Endothelial cell of umbilical vein (primary cell): ENCODE results near the gene RPH3AL. TPM values are rescaled to one million over a fixed set of nuclear protein-coding genes. Genes with fewer than 3 reads are reported as not detected.

Source experiments
- BruUV-seq: library from RNA; stranded (reverse); fragments of 400-500 nt; replicated peaks from 2 replicates; lab custom pipeline; 2021; lab: Mats Ljungman, UMichigan
- CTCF ChIA-PET: fragments of 300-600, 350-600 bp; sonication (Branson Sonifier 250); formaldehyde crosslinking; loops from one replicate; lab custom pipeline; 2021; ENCODE audit warnings: antibody characterized with exemption, inconsistent platforms; lab: Charles Lee
- POLR2A ChIA-PET: fragments of 300-600, 350-600 bp; sonication (Branson Sonifier 250); formaldehyde crosslinking; loops from one replicate; lab custom pipeline; 2021; ENCODE audit warnings: antibody characterized with exemption, inconsistent platforms; lab: Charles Lee
- DNase-seq: peaks from one replicate; pipeline ENCODE4 v3.0.0-alpha.2; 2011; ENCODE audit warnings: low read depth, low spot score
- FAIRE-seq: peaks from 2 replicates; lab custom pipeline; 2011; peaks lifted over from hg19 to GRCh38; lab: Jason Lieb, UNC
- H2AFZ ChIP-seq: 2 replicates; pipeline ENCODE4 v1.6.0; 2012; ENCODE audit warnings: low read depth, low read length, control low read depth, inconsistent platforms
- H3K27ac ChIP-seq: 2 replicates; pipeline ENCODE4 v1.5.1; 2011; ENCODE audit warnings: low read depth, mild to moderate bottlenecking, control low read depth, low read length, moderate library complexity; ENCODE audit not compliant: insufficient read depth
- H3K27me3 ChIP-seq, 2 experiments: 2 replicates each; pipeline versions ENCODE4 v1.6.0 to v1.6.1; 2011; ENCODE audit warnings: low read length in 2 of 2, mixed read lengths in 1 of 2; ENCODE audit not compliant: control insufficient read depth in 2 of 2, insufficient read depth in 2 of 2
- H3K36me3 ChIP-seq, 2 experiments: 2 replicates in 1 of 2; 3 replicates in 1 of 2; pipeline ENCODE4 v1.5.1; 2011; ENCODE audit warnings: low read length in 2 of 2, mild to moderate bottlenecking in 1 of 2, moderate library complexity in 1 of 2; ENCODE audit not compliant: control insufficient read depth in 2 of 2, insufficient read depth in 2 of 2; ENCODE audit errors: extremely low read depth in 1 of 2
- H3K4me1 ChIP-seq: 3 replicates; pipeline ENCODE4 v1.5.1; 2011; ENCODE audit warnings: mild to moderate bottlenecking, low read length; ENCODE audit not compliant: control insufficient read depth, insufficient read depth; ENCODE audit errors: extremely low read depth
- H3K4me2 ChIP-seq: 2 replicates; pipeline ENCODE4 v1.6.1; 2011; ENCODE audit warnings: low read length, control low read depth, mixed read lengths; ENCODE audit not compliant: insufficient read depth
- H3K4me3 ChIP-seq, 3 experiments: fragments of 200-600 bp in 1 of 3; sonication (generic), shearing (Covaris generic) in 1 of 3; replicated peaks in 1 of 3; 2 replicates each; pipeline ENCODE4 v1.5.1; 2011 to 2016; ENCODE audit warnings: control low read depth in 3 of 3, low read length in 3 of 3, mild to moderate bottlenecking in 2 of 3, inconsistent platforms in 1 of 3, low read depth in 1 of 3, moderate library complexity in 1 of 3; ENCODE audit not compliant: insufficient read depth in 1 of 3
- H3K79me2 ChIP-seq: 2 replicates; pipeline ENCODE4 v1.6.0; 2012; ENCODE audit warnings: low read length, inconsistent platforms; ENCODE audit not compliant: control insufficient read depth, insufficient read depth
- H3K9ac ChIP-seq: replicated peaks from 2 replicates; pipeline ENCODE3; 2011; ENCODE audit warnings: low read length, control low read depth; ENCODE audit not compliant: insufficient read depth; ENCODE audit errors: extremely low read depth
- H3K9me1 ChIP-seq: replicated peaks from 3 replicates; pipeline ENCODE4 v1.6.0; 2011; ENCODE audit warnings: mild to moderate bottlenecking, low read length; ENCODE audit not compliant: control insufficient read depth, insufficient read depth; ENCODE audit errors: extremely low read depth
- H3K9me3 ChIP-seq: replicated peaks from 2 replicates; pipeline ENCODE4 v1.5.1; 2012; ENCODE audit warnings: low read length, inconsistent platforms; ENCODE audit not compliant: control insufficient read depth, insufficient read depth
- H4K20me1 ChIP-seq: replicated peaks from 2 replicates; pipeline ENCODE3; 2011; ENCODE audit warnings: mild to moderate bottlenecking, low read length; ENCODE audit not compliant: control insufficient read depth, insufficient read depth; ENCODE audit errors: extremely low read depth
- EZH2 ChIP-seq: IDR thresholded peaks from 2 replicates; pipeline ENCODE4 v1.6.1; 2012; ENCODE audit warnings: borderline replicate concordance, low read depth, mild to moderate bottlenecking, moderate library complexity, low read length, inconsistent platforms; ENCODE audit not compliant: severe bottlenecking
- FOS ChIP-seq: IDR thresholded peaks from 2 replicates; pipeline ENCODE4 v1.6.1; 2011; ENCODE audit warnings: mild to moderate bottlenecking, low read length, moderate library complexity, borderline replicate concordance; ENCODE audit not compliant: insufficient read depth
- GATA2 ChIP-seq: IDR thresholded peaks from 2 replicates; pipeline ENCODE4 v1.7.0; 2011; ENCODE audit warnings: low read depth, mild to moderate bottlenecking, moderate library complexity, mixed read lengths, low read length; ENCODE audit not compliant: insufficient read length, insufficient read depth
- JUN ChIP-seq: IDR thresholded peaks from 2 replicates; pipeline ENCODE4 v1.6.1; 2011; ENCODE audit warnings: borderline replicate concordance, low read depth; ENCODE audit not compliant: insufficient read length, insufficient read depth
- MYC ChIP-seq: IDR thresholded peaks from one replicate; pipeline ENCODE4 v1.6.1; 2011; ENCODE audit warnings: mild to moderate bottlenecking, low read depth, low read length
- POLR2A ChIP-seq: IDR thresholded peaks from 2 replicates; pipeline ENCODE4 v1.6.1; 2012; ENCODE audit warnings: low read depth, mild to moderate bottlenecking, control low read depth, low read length
- POLR2AphosphoS5 ChIP-seq: IDR thresholded peaks from 2 replicates; pipeline ENCODE4 v1.6.1; 2012; ENCODE audit warnings: low read depth, mild to moderate bottlenecking, control low read depth, low read length, moderate library complexity; ENCODE audit not compliant: insufficient read depth
- dilution Hi-C: fragments of 300-500 bp; cut with MboI; formaldehyde crosslinking; loops from one replicate; pipeline ENCODE4 v1.15.0; 2019; ENCODE audit warnings: low sequenced_read_pairs; ENCODE audit not compliant: extremely low pct_ligation_motif_present
- intact Hi-C: fragments of 100-400 bp; cut with micrococcal nuclease; formaldehyde crosslinking; loops from one replicate; pipeline ENCODE4 v1.10.0; 2022
- polyA plus RNA-seq, 4 experiments: library from polyadenylated mRNA; depleted of rRNA in 3 of 4; stranded (reverse) in 3 of 4; unstranded in 1 of 4; fragments of >200 nt; gene quantifications; 2 replicates each; pipeline versions ENCODE4 v1.2.1 to v1.2.3, GENCODE V29; 2011 to 2012; ENCODE audit warnings: missing spikeins in 1 of 4
- total RNA-seq: library from RNA; stranded (reverse); gene quantifications from 2 replicates; pipeline ENCODE4 v1.2.3, GENCODE V29; 2021
- TF ChIP-seq, protein P1 (sequence below): IDR thresholded peaks from 2 replicates; pipeline ENCODE4 v1.6.1; 2011; ENCODE audit not compliant: insufficient read depth, insufficient read length
- TF ChIP-seq, protein P2 (sequence below), 2 donors: IDR thresholded peaks; 1 replicate in 1 of 2; 2 replicates in 1 of 2; pipeline ENCODE4 v1.5.1; 2011; ENCODE audit warnings: low read length in 2 of 2, mild to moderate bottlenecking in 2 of 2, moderate library complexity in 2 of 2, control low read depth in 1 of 2, inconsistent platforms in 1 of 2, low read depth in 1 of 2; ENCODE audit not compliant: insufficient read depth in 1 of 2; ENCODE audit errors: extremely low read depth in 1 of 2

RPH3AL gene
- total and polyA plus RNA-seq, 2 donors (not counting 3 experiments of a cell fraction or from before 2014, with no cell fraction given) = 4.1 to 7.0 TPM

DNA sequence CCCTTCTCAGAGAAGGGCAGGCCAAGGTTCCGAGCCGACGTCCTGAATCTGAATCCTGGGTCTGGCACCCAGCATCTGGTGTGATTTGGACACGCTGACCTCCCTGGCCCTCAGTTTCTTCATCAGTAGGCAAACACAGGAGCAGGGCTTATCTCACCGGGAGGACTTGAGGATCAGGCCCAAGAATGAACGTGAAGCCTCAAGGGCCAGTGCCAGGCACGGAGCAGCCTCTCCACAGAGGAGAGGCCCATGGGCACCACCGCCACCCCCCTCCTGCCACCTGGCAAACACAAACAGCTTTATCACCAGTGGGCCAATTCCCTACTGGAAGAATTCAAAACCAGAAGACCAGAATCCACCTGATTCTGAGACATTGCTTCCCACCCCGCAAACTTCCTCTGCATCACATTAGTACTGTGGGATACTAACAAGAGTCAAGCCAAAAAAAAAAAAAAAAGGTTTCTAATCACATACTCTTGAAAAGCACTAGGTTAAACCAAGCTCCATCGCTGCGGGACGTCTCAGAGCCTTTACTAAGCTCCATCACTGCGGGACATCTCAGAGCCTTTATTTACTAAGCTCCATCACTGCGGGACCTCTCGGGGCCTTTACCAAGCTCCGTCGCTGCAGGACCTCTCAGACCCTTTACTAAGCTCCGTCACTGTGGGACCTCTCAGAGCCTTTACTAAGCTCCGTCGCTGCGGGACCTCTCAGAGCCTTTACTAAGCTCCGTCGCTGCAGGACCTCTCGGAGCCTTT lies 103.2 kb downstream of the RPH3AL start:
- no peak overlapping the region for H2AFZ ChIP-seq
- BruUV-seq = no TSS peak
- TF ChIP-seq POLR2AphosphoS5 = no peak
- no peak for TF ChIP-seq POLR2A
- no peak for TF ChIP-seq JUN
- TF ChIP-seq, protein P1, sequence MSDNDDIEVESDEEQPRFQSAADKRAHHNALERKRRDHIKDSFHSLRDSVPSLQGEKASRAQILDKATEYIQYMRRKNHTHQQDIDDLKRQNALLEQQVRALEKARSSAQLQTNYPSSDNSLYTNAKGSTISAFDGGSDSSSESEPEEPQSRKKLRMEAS = no peak
- no peak for TF ChIP-seq EZH2
- TF ChIP-seq, protein P2, sequence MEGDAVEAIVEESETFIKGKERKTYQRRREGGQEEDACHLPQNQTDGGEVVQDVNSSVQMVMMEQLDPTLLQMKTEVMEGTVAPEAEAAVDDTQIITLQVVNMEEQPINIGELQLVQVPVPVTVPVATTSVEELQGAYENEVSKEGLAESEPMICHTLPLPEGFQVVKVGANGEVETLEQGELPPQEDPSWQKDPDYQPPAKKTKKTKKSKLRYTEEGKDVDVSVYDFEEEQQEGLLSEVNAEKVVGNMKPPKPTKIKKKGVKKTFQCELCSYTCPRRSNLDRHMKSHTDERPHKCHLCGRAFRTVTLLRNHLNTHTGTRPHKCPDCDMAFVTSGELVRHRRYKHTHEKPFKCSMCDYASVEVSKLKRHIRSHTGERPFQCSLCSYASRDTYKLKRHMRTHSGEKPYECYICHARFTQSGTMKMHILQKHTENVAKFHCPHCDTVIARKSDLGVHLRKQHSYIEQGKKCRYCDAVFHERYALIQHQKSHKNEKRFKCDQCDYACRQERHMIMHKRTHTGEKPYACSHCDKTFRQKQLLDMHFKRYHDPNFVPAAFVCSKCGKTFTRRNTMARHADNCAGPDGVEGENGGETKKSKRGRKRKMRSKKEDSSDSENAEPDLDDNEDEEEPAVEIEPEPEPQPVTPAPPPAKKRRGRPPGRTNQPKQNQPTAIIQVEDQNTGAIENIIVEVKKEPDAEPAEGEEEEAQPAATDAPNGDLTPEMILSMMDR (IDR thresholded peaks at IDR 0.05; ENCODE audit: extremely low read depth in 1 of 2, insufficient read depth in 1 of 2, low read depth in 1 of 2, low read length in 2 of 2) = no peak
- no peak for TF ChIP-seq MYC
- TF ChIP-seq FOS = no peak
- no peak for TF ChIP-seq GATA2
- H3K9me1 ChIP-seq = no peaks in the 10 kb centered on the region
- dilution Hi-C loops = no loop called here
- DNase-seq (no peak), FAIRE-seq (no peak)
- POLR2A ChIA-PET = no interaction called here
- no peak overlapping the region for H3K4me2 ChIP-seq
- CTCF ChIA-PET = interaction anchor here (1.0 to 1.3 kb wide), 2 partner anchors 11 kb away, joined by 3 to 4 read pairs; no protein-coding TSS in a partner anchor
- no peaks in the 10 kb centered on the region for H4K20me1 ChIP-seq
- no peaks in the 10 kb centered on the region for H3K27me3 ChIP-seq
- H3K9ac ChIP-seq = no peak overlapping the region
- no peaks in the 10 kb centered on the region for H3K36me3 ChIP-seq
- H3K4me3 ChIP-seq = no peak overlapping the region
- intact Hi-C loops = no loop called here
- no peaks in the 10 kb centered on the region for H3K79me2 ChIP-seq
- peaks cover 10% of the 10 kb centered on the region for H3K4me1 ChIP-seq
- no peak overlapping the region for H3K27ac ChIP-seq
- H3K9me3 ChIP-seq = no peaks in the 10 kb centered on the region
